Left lung (tissue), 10 donors: ENCODE data around the gene SAG. TPM values are rescaled to one million over a fixed set of nuclear protein-coding genes. Genes with fewer than 3 reads are reported as not detected.

ENCODE experiments used
- ATAC-seq: fragments of 200-7000 bp; cut with Tn5 transposase; one replicate; pipeline ENCODE4 v1.9.1; 2020; ENCODE audit warnings: moderate library complexity
- DNase-seq, 4 donors: peaks; one replicate each; pipeline ENCODE4 v3.0.0-alpha.2; 2013 to 2020
- H3K27ac ChIP-seq, 2 donors: fragments of 200-600 bp; sonication (generic) in 1 of 2; one replicate each; pipeline versions ENCODE4 v1.5.0 to v1.8.0; 2020 to 2021
- H3K27me3 ChIP-seq, 2 donors: fragments of 200-600 bp; sonication (generic) in 1 of 2; one replicate each; pipeline versions ENCODE4 v1.5.0 to v1.8.0; 2020 to 2021
- H3K36me3 ChIP-seq, 2 donors: fragments of 200-600 bp; sonication (generic) in 1 of 2; one replicate each; pipeline versions ENCODE4 v1.5.0 to v1.8.0; 2020 to 2021
- H3K4me1 ChIP-seq, 2 donors: fragments of 200-600 bp; one replicate each; pipeline ENCODE4 v1.8.0; 2021
- H3K4me3 ChIP-seq, 2 donors: fragments of 200-600 bp; sonication (generic) in 1 of 2; one replicate each; pipeline versions ENCODE4 v1.5.0 to v1.8.0; 2020 to 2021; ENCODE audit warnings: mild to moderate bottlenecking in 1 of 2
- H3K9me3 ChIP-seq, 2 donors: fragments of 200-600 bp; sonication (generic) in 1 of 2; one replicate each; pipeline versions ENCODE4 v1.5.0 to v1.8.0; 2020 to 2021
- intact Hi-C, 2 donors: fragments of 100-400 bp; cut with DNase I; formaldehyde crosslinking; loops; one replicate each; pipeline versions ENCODE4 v1.11.2 to v1.14.2; 2022
- polyA plus RNA-seq, 6 donors: library from polyadenylated mRNA; unstranded; fragments of 120-200 nt; gene quantifications; one replicate each; pipeline ENCODE4 v1.2.1, GENCODE V29; 2013; ENCODE audit not compliant: insufficient read length in 6 of 6
- total RNA-seq, 2 donors: library from RNA; stranded (reverse); fragmentation: NEBNext Ultra II Directional; extraction: Animal tissue kit (Norgen Biotek cat#: 25700); gene quantifications; one replicate each; pipeline ENCODE4 v1.2.1, GENCODE V29; 2021
- TF ChIP-seq, protein P1 (sequence below), 2 donors: fragments of 200-600 bp; sonication (generic) in 1 of 2; IDR thresholded peaks; one replicate each; pipeline versions ENCODE4 v1.5.0 to v1.8.0; 2021; ENCODE audit warnings: antibody characterized with exemption in 2 of 2
- donor health status: DM: no; HTN: yes; CAD: no.
- donor health status: DM: no; HTN: no; CAD: no.

The SAG gene
- total and polyA plus RNA-seq, 8 donors: 0.08 to 0.24 (median 0.19) TPM; not detected in 2

DNA sequence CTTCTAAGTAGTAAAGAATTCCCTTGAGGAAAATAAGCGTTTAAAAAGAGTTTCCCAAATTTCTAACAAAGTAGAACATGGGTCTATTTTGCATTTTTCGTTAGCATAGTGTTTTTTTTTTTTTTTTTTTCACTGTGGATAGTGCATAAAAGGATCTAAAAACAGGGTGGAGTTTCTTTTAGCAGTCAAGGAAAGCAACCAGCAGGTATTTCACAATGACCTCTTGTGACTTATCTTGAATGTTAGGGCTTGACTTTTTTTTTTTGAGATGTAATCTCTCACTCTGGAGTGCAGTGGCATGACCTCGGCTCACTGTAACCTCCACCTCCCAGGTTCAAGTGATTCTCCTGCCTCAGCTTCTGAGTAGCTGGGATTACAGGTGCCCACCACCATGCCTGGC, 31.8 kb downstream of the SAG start:
- Histone ChIP-seq H3K4me1 (peaks cover 0 to 18% of the 10 kb centered on the region in 2 donors), H3K27ac (peak overlapping the region; percentile 1 to 28), H3K36me3 (no peaks in the 10 kb centered on the region), H3K27me3 (no peaks in the 10 kb centered on the region), H3K9me3 (no peaks in the 10 kb centered on the region), H3K4me3 (no peak overlapping the region)
- intact Hi-C loops: no loop called here
- ATAC-seq (peak; percentile 91), DNase-seq (peak in 1 of 4 donors; percentile 20)
- TF ChIP-seq, protein P1, sequence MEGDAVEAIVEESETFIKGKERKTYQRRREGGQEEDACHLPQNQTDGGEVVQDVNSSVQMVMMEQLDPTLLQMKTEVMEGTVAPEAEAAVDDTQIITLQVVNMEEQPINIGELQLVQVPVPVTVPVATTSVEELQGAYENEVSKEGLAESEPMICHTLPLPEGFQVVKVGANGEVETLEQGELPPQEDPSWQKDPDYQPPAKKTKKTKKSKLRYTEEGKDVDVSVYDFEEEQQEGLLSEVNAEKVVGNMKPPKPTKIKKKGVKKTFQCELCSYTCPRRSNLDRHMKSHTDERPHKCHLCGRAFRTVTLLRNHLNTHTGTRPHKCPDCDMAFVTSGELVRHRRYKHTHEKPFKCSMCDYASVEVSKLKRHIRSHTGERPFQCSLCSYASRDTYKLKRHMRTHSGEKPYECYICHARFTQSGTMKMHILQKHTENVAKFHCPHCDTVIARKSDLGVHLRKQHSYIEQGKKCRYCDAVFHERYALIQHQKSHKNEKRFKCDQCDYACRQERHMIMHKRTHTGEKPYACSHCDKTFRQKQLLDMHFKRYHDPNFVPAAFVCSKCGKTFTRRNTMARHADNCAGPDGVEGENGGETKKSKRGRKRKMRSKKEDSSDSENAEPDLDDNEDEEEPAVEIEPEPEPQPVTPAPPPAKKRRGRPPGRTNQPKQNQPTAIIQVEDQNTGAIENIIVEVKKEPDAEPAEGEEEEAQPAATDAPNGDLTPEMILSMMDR (IDR thresholded peaks at IDR 0.05): no peak

DNA sequence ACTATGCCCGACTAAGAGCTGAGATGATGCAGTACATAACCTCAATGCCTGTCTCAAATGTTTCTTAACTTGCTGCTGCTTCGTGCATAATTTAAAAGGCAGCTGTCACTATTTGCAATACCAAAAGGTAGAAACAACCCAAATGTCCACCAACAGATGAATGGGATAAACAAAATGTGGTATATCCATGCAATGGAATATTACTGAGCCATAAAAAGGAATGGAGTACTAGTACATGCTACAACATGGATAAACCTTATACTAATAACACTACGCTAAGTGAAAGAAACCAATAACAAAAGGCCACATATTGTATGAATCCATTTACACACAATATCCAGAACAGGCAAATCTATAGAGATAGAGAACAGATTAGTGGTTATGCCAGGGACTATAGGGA, 33.7 kb downstream of the SAG start:
- no peak for ATAC-seq
- Histone ChIP-seq H3K27ac (no peak overlapping the region), H3K4me3 (no peak overlapping the region), H3K9me3 (no peaks in the 10 kb centered on the region), H3K27me3 (no peaks in the 10 kb centered on the region), H3K36me3 (no peaks in the 10 kb centered on the region), H3K4me1 (peaks cover 0 to 16% of the 10 kb centered on the region in 2 donors)
- intact Hi-C loops: no loop called here
- TF ChIP-seq, protein P1 (IDR thresholded peaks at IDR 0.05): no peak
- DNase-seq: no peak

DNA sequence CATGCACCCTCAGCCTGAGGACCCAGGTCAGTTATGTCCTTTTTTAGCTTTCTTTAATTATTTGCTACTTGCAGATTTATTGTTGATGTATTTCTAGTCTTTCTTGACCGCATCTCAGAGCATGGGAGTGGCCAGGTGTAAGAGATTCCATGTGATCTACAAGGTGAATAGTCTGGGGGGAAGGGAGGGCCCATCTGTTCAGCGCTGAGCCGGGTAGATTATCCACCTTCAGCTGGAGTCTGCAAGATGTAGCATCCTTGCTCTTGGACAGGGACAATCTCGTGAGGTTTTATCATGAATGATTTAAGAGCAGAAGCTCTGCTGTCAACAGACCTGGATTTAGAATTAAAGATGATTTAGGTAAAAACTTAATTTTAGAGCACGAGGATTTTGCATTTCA, 34.7 kb downstream of the SAG start:
- Histone ChIP-seq H3K4me3 (no peak overlapping the region), H3K4me1 (peaks cover 0 to 16% of the 10 kb centered on the region in 2 donors), H3K9me3 (no peaks in the 10 kb centered on the region), H3K27ac (no peak overlapping the region), H3K36me3 (no peaks in the 10 kb centered on the region), H3K27me3 (no peaks in the 10 kb centered on the region)
- TF ChIP-seq, protein P1 (IDR thresholded peaks at IDR 0.05): no peak
- ATAC-seq (no peak), DNase-seq (no peak)
- intact Hi-C loops: no loop called here

DNA sequence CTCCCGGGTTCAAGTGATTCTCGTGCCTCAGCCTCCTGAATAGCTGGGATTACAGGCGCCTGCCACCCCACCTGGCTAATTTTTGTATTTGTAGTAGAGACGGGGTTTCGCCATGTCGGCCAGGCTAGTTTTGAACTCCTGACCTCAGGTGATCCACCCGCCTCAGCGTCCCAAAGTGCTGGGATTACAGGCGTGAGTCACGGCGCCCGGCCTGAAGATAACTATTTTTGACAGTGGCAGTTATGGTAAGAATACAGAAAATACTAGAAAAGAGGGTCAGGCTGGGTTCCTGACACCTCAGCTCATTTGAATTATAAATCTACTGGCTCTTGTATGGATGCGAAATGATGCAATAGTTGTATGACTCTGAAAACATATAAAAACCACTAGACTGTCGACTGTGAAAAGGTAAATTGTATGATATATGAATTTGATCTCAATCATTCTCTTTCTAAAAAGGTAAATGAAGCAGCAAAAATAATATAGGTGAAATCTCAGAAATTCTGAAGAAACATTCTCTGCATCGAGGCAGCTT, 35.6 kb downstream of the SAG start:
- TF ChIP-seq, protein P1 (IDR thresholded peaks at IDR 0.05): no peak
- Histone ChIP-seq H3K27ac (no peak overlapping the region), H3K36me3 (no peaks in the 10 kb centered on the region), H3K9me3 (no peaks in the 10 kb centered on the region), H3K27me3 (no peaks in the 10 kb centered on the region), H3K4me1 (peaks cover 0 to 16% of the 10 kb centered on the region in 2 donors), H3K4me3 (no peak overlapping the region)
- ATAC-seq (no peak), DNase-seq (peak in 1 of 4 donors; percentile 28)
- intact Hi-C loops: no loop called here

DNA sequence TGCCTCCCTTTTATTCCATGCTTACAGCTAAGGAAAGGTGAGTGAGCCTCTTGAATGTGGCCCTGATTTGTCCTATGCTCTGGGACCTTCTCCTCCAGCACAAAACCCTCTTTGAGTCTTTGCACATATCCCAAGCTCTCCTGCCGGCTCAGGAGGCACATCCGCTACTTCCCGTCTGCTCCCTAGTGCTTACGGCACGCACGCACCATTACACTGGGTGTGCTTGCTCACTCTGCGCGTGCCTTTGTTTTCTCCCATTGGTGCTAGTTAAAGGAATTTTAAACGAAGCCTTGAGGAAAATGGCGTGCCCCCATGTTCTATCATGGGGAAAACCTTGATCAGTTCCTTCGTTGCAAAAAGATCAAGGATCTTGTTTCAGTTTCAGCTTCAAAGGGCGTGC, 38.8 kb downstream of the SAG start:
- peak in 1 of 4 donors; percentile 21 for DNase-seq
- H3K4me3 ChIP-seq: no peak overlapping the region
- ATAC-seq: no peak
- intact Hi-C loops: no loop called here
- no peaks in the 10 kb centered on the region for H3K27me3 ChIP-seq
- H3K4me1 ChIP-seq: peaks cover 6 to 29% of the 10 kb centered on the region in 2 donors
- TF ChIP-seq, protein P1 (IDR thresholded peaks at IDR 0.05): no peak
- H3K27ac ChIP-seq: no peak overlapping the region
- no peaks in the 10 kb centered on the region for H3K36me3 ChIP-seq
- no peaks in the 10 kb centered on the region for H3K9me3 ChIP-seq
